GM10248 (cell line): ENCODE data around the gene METAP1D.

ENCODE experiments used
- CTCF ChIA-PET: fragments of 300-600 bp; sonication (Branson Sonifier 250); formaldehyde crosslinking; extraction: SDS; loops from one replicate; lab custom pipeline; 2021; ENCODE audit warnings: antibody characterized with exemption; lab: Yijun Ruan, JAX
- POLR2A ChIA-PET: fragments of 350-650 bp; sonication (Branson Sonifier 250); formaldehyde crosslinking; extraction: SDS; loops from one replicate; lab custom pipeline; 2020; ENCODE audit warnings: antibody characterized with exemption; lab: Yijun Ruan, JAX
- DNase-seq: peaks from one replicate; pipeline ENCODE4 v3.0.0; 2012; ENCODE audit errors: extremely low spot score
- TF ChIP-seq, protein P1 (sequence below): IDR thresholded peaks from 2 replicates; pipeline ENCODE4 v1.5.1; 2012; ENCODE audit warnings: mild to moderate bottlenecking, low read depth; ENCODE audit errors: extremely low read depth, missing control alignments, control extremely low read depth

The METAP1D gene

DNA sequence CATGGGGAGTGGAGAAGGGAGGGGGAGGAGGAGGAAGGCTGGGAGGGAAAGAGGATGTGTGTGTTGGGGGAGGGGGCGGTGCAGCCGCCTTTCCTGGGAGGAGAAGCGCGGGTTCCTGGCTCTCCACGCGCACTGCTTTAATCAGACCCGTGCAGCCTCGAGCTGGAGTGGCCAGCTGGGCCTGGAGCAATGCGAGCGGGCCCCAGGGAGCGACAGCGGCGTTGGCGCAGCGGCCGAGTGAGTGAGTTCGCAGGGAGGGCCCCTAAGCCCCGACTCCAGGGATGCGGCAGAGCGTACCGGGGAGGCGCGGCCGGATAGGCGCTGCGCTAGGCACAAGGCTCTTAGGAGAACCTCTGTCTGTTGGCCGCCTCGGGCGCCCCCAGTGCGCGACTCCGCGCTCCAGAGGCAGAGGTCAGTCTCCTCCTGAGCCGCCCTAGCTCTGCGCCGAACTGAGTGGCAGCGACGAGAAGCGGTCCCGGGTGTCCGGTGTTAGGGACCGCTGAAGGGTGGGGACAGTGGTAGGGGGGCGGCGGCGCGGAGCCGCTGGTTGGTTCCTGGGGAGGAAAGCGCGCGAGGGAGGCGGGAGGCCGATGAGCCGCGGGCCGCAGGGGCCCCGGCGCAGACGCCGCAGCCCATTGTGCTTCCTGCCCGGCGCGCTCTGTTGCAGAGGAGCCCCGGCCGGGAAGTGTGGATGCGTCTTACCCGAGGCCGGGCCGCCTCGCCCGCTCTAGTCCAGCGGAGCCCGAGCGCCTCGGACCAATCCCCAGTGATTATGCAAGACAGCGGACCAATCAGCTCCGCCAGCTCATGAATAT lies 85.1 kb downstream of the METAP1D start:
- TF ChIP-seq, protein P1, sequence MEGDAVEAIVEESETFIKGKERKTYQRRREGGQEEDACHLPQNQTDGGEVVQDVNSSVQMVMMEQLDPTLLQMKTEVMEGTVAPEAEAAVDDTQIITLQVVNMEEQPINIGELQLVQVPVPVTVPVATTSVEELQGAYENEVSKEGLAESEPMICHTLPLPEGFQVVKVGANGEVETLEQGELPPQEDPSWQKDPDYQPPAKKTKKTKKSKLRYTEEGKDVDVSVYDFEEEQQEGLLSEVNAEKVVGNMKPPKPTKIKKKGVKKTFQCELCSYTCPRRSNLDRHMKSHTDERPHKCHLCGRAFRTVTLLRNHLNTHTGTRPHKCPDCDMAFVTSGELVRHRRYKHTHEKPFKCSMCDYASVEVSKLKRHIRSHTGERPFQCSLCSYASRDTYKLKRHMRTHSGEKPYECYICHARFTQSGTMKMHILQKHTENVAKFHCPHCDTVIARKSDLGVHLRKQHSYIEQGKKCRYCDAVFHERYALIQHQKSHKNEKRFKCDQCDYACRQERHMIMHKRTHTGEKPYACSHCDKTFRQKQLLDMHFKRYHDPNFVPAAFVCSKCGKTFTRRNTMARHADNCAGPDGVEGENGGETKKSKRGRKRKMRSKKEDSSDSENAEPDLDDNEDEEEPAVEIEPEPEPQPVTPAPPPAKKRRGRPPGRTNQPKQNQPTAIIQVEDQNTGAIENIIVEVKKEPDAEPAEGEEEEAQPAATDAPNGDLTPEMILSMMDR = no peak
- POLR2A ChIA-PET = no interaction called here
- CTCF ChIA-PET = interaction anchor here (0.6 to 2.7 kb wide), 7 partner anchors 11 to 385 kb away, joined by 3 to 9 read pairs (median 3); partner anchors contain the start of gene DLX2
- peak; percentile 87 for DNase-seq

DNA sequence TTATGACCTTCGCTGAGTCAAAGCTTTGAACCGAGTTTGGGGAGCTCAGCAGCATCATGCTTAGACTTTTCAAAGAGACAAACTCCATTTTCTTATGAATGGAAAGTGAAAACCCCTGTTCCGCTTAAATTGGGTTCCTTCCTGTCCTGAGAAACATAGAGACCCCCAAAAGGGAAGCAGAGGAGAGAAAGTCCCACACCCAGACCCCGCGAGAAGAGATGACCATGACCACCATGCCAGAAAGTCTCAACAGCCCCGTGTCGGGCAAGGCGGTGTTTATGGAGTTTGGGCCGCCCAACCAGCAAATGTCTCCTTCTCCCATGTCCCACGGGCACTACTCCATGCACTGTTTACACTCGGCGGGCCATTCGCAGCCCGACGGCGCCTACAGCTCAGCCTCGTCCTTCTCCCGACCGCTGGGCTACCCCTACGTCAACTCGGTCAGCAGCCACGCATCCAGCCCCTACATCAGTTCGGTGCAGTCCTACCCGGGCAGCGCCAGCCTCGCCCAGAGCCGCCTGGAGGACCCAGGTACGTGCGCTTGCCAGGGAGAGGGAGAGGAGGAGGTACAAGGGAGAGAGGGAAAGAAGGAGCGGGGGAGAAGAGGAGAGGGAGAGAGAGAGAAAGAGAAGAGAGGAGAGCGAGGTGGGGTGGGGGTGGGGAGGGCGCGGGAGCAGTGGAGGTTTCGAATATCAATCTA lies 85.9 kb downstream of the METAP1D start, which contains the start of gene DLX1:
Gene DLX1, plus strand, starts transcription at position 48 of the 700 bp plus-strand sequence. Its CDS starts 171 bp downstream, at position 219.
- TF ChIP-seq, protein P1 = no peak
- ChIA-PET CTCF (interaction anchor here (0.9 to 3.2 kb wide), 8 partner anchors 10 to 381 kb away, joined by 3 to 10 read pairs (median 4); partner anchors contain the start of gene DLX2), POLR2A (no interaction called here)
- DNase-seq = no peak

DNA sequence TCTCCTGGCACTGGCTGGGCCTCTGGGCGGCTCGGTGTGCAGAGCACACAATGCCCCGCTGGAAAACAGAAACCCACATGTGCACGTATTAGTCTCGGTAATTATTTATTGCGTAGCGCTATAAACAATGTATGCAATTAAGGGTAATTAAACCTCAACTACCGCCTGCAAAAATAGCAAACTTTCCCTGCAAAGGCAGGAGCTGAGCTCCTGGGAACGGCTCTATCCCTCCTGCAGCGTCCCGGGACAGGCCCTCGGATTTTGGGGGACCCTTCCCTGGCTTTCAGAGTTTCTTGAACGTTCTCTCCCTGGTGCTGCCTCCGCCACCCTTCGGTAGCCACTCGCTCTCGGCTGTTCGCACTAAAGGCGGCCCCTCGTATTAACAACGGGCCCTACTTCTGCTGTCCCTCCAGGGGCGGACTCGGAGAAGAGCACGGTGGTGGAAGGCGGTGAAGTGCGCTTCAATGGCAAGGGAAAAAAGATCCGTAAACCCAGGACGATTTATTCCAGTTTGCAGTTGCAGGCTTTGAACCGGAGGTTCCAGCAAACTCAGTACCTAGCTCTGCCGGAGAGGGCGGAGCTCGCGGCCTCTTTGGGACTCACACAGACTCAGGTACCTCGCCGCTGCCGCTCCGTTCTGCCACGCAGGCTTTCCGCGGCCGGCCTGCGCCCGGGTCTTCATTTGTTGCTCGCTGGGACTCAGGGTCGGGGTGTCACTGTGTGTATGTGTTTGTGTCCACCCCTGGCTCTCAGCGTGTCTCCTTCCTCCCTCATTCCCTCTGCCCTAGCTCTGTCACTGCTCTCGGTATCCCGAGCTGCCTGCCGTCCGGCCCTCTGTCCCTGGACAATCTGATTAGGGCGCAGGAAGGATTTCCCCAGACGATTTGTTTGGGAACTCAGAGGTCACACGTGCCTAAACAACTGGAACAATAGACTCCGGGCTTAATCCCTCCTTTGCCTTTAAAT lies 86.8 kb downstream of the METAP1D start:
- POLR2A ChIA-PET = no interaction called here
- CTCF ChIA-PET = interaction anchor here (1.6 to 3.2 kb wide), 5 partner anchors 9 to 22 kb away, joined by 4 to 10 read pairs (median 5); no protein-coding TSS in a partner anchor
- TF ChIP-seq, protein P1 = no peak
- DNase-seq = peak; percentile 68

DNA sequence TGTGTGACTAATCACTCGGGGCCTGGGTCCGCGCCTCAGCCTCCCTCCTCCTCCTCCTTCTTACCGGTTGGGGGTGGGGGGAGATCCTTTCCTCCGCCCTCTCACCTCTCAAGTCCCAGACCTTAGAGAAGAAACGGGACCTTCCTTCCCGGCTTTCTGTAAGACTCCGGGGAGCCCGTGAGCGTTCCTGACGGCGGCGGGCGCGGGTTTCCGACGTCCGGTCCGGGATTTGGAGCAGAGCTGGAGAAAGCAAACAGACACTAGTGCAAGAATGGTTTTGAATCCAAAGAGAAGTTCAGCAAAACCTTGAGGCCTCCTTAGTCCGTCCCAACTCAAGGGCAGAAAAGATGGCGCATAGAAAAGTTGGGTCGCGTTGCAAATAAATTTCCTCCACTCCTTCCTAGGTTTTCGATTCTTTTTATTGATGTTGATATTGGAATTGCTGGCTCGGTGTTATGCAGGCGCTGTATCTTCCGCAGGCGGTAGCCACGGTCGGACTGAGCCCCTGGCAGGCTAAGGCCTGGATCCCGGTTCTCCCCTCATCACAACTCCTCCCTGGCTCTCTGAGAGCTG lies 87.5 kb downstream of the METAP1D start:
- no peak for DNase-seq
- POLR2A ChIA-PET = no interaction called here
- CTCF ChIA-PET = interaction anchor here (0.7 to 3.2 kb wide), 6 partner anchors 9 to 21 kb away, joined by 3 to 10 read pairs (median 4); partner anchors contain the start of gene DLX2
- TF ChIP-seq, protein P1 = no peak

DNA sequence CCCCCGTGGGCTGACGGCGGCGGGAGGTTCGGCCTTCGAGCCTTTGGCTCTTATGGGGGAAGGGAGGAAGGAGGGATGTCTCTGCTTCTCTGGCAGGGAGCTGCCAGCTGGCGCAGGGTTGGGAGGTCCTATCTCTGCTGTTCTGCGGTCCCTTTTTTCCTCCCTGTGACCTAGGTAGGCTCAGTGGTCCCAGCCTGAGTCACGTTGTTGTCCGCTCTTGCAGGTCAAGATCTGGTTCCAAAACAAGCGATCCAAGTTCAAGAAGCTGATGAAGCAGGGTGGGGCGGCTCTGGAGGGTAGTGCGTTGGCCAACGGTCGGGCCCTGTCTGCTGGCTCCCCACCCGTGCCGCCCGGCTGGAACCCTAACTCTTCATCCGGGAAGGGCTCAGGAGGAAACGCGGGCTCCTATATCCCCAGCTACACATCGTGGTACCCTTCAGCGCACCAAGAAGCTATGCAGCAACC lies 88.1 kb downstream of the METAP1D start:
- peak; percentile 18 for DNase-seq
- CTCF ChIA-PET = interaction anchor here (0.7 to 3.2 kb wide), 4 partner anchors 8 to 15 kb away, joined by 3 to 10 read pairs (median 6); partner anchors contain the start of gene DLX2
- TF ChIP-seq, protein P1 = no peak
- POLR2A ChIA-PET = no interaction called here
